Right ventricle myocardium superior (tissue), 1 donor: ENCODE results near the gene RNH1. TPM values are rescaled to one million over a fixed set of nuclear protein-coding genes. Genes with fewer than 3 reads are reported as not detected.
A peak's percentile ranks its signal among the peaks of the same experiment; 100 is the strongest.
"Not testable (repeated sequence)": the region's sequence is repeated elsewhere in the genome, so short reads cannot be mapped to it uniquely, and the experiment has no call there.

Experiments
- ATAC-seq: fragments of 200-7000 bp; cut with Tn5 transposase; one replicate; pipeline ENCODE4 v1.9.1; 2020; ENCODE audit warnings: mild to moderate bottlenecking; ENCODE audit not compliant: poor library complexity
- DNase-seq: peaks from one replicate; pipeline ENCODE4 v3.0.0-alpha.2; 2020
- intact Hi-C: fragments of 100-400 bp; cut with DNase I; formaldehyde crosslinking; loops from one replicate; pipeline ENCODE4 v1.11.2; 2022
- total RNA-seq: library from RNA; stranded (reverse); fragmentation: NEBNext Ultra II Directional; extraction: Animal tissue kit (Norgen Biotek cat#: 25700); gene quantifications from one replicate; pipeline ENCODE4 v1.2.1, GENCODE V29; 2021
- donor health status: DM: no; HTN: yes; CAD: no; lungs with severe emphysema.

RNH1 gene
- total RNA-seq, 1 donor from 2014 or later, result 171 TPM

GRCh38 chr11:528815-529727, 22.0 kb upstream of the RNH1 start:
- no peak for DNase-seq
- no peak for ATAC-seq
- intact Hi-C loops, result no loop called here

GRCh38 chr11:528166-528814, 21.2 kb upstream of the RNH1 start:
- DNase-seq, result no peak
- intact Hi-C loops, result no loop called here
- ATAC-seq, result no peak

- no peak for ATAC-seq
- intact Hi-C loops, result no loop called here
- DNase-seq, result no peak
These were observed 19.1 kb upstream of the RNH1 start for GRCh38 chr11:526192-526591.

- no peak for ATAC-seq
- intact Hi-C loops, result no loop called here
- no peak for DNase-seq
These were observed 14.2 kb upstream of the RNH1 start for GRCh38 chr11:521177-521688.

- intact Hi-C loops, result no loop called here
- ATAC-seq, result no peak
- peak; percentile 40 for DNase-seq
These were observed 13.6 kb upstream of the RNH1 start for GRCh38 chr11:520428-521176.

- intact Hi-C loops, result loop anchor here (10.0 kb wide), 1 partner anchor 314 kb away; the partner anchor contains the start of genes BET1L and RIC8A
- DNase-seq (peak; percentile 92), ATAC-seq (peak; percentile 98)
These were observed 11.6 kb upstream of the RNH1 start for GRCh38 chr11:518463-519202.

- DNase-seq, result peak; percentile 44
- ATAC-seq, result not testable (repeated sequence)
- intact Hi-C loops, result loop anchor here (10.0 kb wide), 1 partner anchor 312 kb away; the partner anchor contains the start of genes BET1L and RIC8A
These were observed 10.1 kb upstream of the RNH1 start for GRCh38 chr11:516918-517685.

- no peak for ATAC-seq
- no peak for DNase-seq
- intact Hi-C loops, result loop anchor here (10.0 kb wide), 1 partner anchor 312 kb away; the partner anchor contains the start of genes BET1L and RIC8A
These were observed 9.4 kb upstream of the RNH1 start for GRCh38 chr11:516400-516799.

GRCh38 chr11:515131-515530, 8.1 kb upstream of the RNH1 start:
- ATAC-seq (no peak), DNase-seq (no peak)
- intact Hi-C loops, result loop anchor here (10.0 kb wide), 1 partner anchor 310 kb away; the partner anchor contains the start of genes BET1L and RIC8A

- intact Hi-C loops, result loop anchor here (10.0 kb wide), 1 partner anchor 310 kb away; the partner anchor contains the start of genes BET1L and RIC8A
- DNase-seq (no peak), ATAC-seq (no peak)
These were observed 7.6 kb upstream of the RNH1 start for GRCh38 chr11:514606-515005.

- no peak for ATAC-seq
- no peak for DNase-seq
- intact Hi-C loops, result loop anchor here (10.0 kb wide), 1 partner anchor 308 kb away; the partner anchor contains the start of genes BET1L and RIC8A
These were observed 5.9 kb upstream of the RNH1 start for GRCh38 chr11:512761-513595.

GRCh38 chr11:508956-509355, 1.9 kb upstream of the RNH1 start:
- DNase-seq, result no peak
- intact Hi-C loops, result no loop called here
- no peak for ATAC-seq

GRCh38 chr11:507727-508515, 879 bp upstream of the RNH1 start:
- no peak for DNase-seq
- no peak for ATAC-seq
- intact Hi-C loops, result no loop called here

GRCh38 chr11:506238-506994, 626 bp downstream of the RNH1 start:
- intact Hi-C loops, result no loop called here
- ATAC-seq, result peak; percentile 87

GRCh38 chr11:504994-505344, 2.1 kb downstream of the RNH1 start:
- ATAC-seq (no peak), DNase-seq (no peak)
- intact Hi-C loops, result loop anchor here (5.0 kb wide), 1 partner anchor 53 kb away; the partner anchor contains the start of gene PTDSS2

More at GRCh38 chr11:506238-506994, 626 bp downstream of the RNH1 start:
- peak; percentile 98 for DNase-seq
